ENCODE data around the gene ST3GAL3. TPM values are rescaled to one million over a fixed set of nuclear protein-coding genes. Genes with fewer than 3 reads are reported as not detected.

ST3GAL3 gene
- total and polyA plus RNA-seq, 10 of the 15 experiments (the other 5 are each of a cell fraction or from before 2014, with no cell fraction given), result 1.2 to 19.3 (median 11.0) TPM

DNA sequence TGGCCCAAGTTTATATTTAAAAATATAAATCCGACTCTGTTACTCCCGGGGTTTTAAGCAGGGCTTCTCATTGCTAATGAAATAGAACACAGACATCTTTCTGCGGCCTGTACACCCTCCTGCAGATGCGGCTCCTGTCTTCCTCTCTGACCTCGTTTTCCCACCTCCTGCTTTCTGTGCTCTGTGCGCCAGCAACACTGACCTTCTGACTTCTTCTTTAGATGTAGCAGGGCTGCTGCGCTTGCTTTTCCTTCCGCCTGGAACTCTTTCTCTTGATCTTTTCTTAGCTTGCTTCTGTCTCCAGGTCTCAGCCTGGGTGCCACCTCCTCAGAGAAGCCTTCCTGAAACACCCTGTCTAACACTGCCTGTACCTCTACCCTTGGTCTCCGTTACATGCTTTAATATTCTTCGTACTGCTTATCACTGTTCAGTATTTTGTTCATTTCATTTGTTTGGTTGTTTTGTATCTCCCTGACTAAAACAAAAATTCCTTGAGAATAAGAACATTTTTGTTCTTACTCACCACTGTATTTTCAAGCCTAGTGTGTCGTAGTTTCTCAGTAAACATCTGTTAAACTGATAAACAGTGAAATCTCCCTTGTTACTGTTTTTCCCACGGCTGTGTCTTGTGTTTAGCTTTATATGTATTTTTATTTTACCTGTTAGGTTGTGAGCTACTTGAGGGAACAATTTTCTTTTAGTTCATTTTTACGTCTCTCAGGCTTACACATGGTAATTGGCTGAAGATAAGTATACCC, 79.0 kb downstream of the ST3GAL3 start:
- Histone ChIP-seq H3K9ac (ENCODE audit: control insufficient read depth, insufficient read depth, low read length) (no peak overlapping the region), H3K9me3 (replicated peaks; ENCODE audit: control insufficient read depth, insufficient read depth, low read length) (no peaks in the 10 kb centered on the region), H2AFZ (ENCODE audit: control insufficient read depth, low read depth, low read length) (no peak overlapping the region; the same call in 1 of the 2 replicates), H3K79me2 (ENCODE audit: control insufficient read depth, insufficient read depth, low read length) (no peaks in the 10 kb centered on the region; the same call in 1 of the 2 replicates), H3K27me3 (replicated peaks in 1 of 2; ENCODE audit: control insufficient read depth in 2 of 2, insufficient read depth in 2 of 2, low read length in 1 of 2) (no peaks in the 10 kb centered on the region), H3K36me3 (ENCODE audit: control insufficient read depth in 2 of 2, insufficient read depth in 2 of 2, low read length in 1 of 2) (0 out of 4 replicates have a peak, but pooled peaks cover 0 to 3% of the 10 kb centered on the region in 2 experiments), H3K4me1 (ENCODE audit: control insufficient read depth, insufficient read depth, low read length) (peaks cover 19% of the 10 kb centered on the region), H3K4me3 (no peak overlapping the region), H3K27ac (ENCODE audit: control insufficient read depth, insufficient read depth) (peak overlapping the region; percentile 37; the same call in 1 of the 2 replicates), H3K4me2 (ENCODE audit: control insufficient read depth, insufficient read depth) (no peak overlapping the region), H4K20me1 (ENCODE audit: control insufficient read depth, insufficient read depth) (no peaks in the 10 kb centered on the region)
- RAD21 ChIA-PET (ENCODE audit: unreplicated experiment), result interaction anchor here (0.6 to 3.5 kb wide), 3 partner anchors 17 to 44 kb away, joined by 3 to 23 read pairs (median 7); no protein-coding TSS in a partner anchor
- ATAC-seq (no peak), FAIRE-seq (no peak), DNase-seq (ENCODE audit: low read depth, low spot score) (no peak)
- CTCF ChIA-PET, result interaction anchor here (1.0 to 2.1 kb wide), 4 partner anchors 9 to 148 kb away, joined by 3 to 7 read pairs (median 3); no protein-coding TSS in a partner anchor
- intact Hi-C loops (cut with micrococcal nuclease; ENCODE audit: unreplicated experiment), result no loop called here
- BruUV-seq (replicated peaks), result no TSS peak
- TF ChIP-seq, protein P1, sequence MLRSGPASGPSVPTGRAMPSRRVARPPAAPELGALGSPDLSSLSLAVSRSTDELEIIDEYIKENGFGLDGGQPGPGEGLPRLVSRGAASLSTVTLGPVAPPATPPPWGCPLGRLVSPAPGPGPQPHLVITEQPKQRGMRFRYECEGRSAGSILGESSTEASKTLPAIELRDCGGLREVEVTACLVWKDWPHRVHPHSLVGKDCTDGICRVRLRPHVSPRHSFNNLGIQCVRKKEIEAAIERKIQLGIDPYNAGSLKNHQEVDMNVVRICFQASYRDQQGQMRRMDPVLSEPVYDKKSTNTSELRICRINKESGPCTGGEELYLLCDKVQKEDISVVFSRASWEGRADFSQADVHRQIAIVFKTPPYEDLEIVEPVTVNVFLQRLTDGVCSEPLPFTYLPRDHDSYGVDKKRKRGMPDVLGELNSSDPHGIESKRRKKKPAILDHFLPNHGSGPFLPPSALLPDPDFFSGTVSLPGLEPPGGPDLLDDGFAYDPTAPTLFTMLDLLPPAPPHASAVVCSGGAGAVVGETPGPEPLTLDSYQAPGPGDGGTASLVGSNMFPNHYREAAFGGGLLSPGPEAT (IDR thresholded peaks at IDR 0.05; ENCODE audit: low read depth), result no peak
- TF ChIP-seq SPI1 (IDR thresholded peaks at IDR 0.05; ENCODE audit: borderline replicate concordance, insufficient read depth, low read depth, low read length) (no peak), NFIC (IDR thresholded peaks at IDR 0.05; ENCODE audit: low read depth, low read length) (peak; percentile 22; the same call in 1 of the 2 replicates)
- TF ChIP-seq, protein P2, sequence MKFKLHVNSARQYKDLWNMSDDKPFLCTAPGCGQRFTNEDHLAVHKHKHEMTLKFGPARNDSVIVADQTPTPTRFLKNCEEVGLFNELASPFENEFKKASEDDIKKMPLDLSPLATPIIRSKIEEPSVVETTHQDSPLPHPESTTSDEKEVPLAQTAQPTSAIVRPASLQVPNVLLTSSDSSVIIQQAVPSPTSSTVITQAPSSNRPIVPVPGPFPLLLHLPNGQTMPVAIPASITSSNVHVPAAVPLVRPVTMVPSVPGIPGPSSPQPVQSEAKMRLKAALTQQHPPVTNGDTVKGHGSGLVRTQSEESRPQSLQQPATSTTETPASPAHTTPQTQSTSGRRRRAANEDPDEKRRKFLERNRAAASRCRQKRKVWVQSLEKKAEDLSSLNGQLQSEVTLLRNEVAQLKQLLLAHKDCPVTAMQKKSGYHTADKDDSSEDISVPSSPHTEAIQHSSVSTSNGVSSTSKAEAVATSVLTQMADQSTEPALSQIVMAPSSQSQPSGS (IDR thresholded peaks at IDR 0.05; ENCODE audit: low read length), result peak; percentile 41; the same call in 1 of the 2 replicates
- WGBS (ENCODE audit: insufficient coverage, insufficient replicate concordance, low lambda C conversion rate, missing lambda C conversion rate), result 89% methylated on average over 13 of the region's 13 CpGs
- SMC1A ChIA-PET (ENCODE audit: uncharacterized antibody, unreplicated experiment), result interaction anchor here (0.7 to 5.8 kb wide), 4 partner anchors 10 to 149 kb away, joined by 3 to 51 read pairs (median 3); no protein-coding TSS in a partner anchor
- in situ Hi-C loops (cut with MboI), result no loop called here
- POLR2A ChIA-PET, result interaction anchor here (1.0 kb wide), 1 partner anchor 16 kb away, joined by 3 read pairs; no protein-coding TSS in a partner anchor

Measured in GM12878 (cell line).